ENCODE data around the gene ASB13.

ASB13 gene, protein sequence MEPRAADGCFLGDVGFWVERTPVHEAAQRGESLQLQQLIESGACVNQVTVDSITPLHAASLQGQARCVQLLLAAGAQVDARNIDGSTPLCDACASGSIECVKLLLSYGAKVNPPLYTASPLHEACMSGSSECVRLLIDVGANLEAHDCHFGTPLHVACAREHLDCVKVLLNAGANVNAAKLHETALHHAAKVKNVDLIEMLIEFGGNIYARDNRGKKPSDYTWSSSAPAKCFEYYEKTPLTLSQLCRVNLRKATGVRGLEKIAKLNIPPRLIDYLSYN

DNA sequence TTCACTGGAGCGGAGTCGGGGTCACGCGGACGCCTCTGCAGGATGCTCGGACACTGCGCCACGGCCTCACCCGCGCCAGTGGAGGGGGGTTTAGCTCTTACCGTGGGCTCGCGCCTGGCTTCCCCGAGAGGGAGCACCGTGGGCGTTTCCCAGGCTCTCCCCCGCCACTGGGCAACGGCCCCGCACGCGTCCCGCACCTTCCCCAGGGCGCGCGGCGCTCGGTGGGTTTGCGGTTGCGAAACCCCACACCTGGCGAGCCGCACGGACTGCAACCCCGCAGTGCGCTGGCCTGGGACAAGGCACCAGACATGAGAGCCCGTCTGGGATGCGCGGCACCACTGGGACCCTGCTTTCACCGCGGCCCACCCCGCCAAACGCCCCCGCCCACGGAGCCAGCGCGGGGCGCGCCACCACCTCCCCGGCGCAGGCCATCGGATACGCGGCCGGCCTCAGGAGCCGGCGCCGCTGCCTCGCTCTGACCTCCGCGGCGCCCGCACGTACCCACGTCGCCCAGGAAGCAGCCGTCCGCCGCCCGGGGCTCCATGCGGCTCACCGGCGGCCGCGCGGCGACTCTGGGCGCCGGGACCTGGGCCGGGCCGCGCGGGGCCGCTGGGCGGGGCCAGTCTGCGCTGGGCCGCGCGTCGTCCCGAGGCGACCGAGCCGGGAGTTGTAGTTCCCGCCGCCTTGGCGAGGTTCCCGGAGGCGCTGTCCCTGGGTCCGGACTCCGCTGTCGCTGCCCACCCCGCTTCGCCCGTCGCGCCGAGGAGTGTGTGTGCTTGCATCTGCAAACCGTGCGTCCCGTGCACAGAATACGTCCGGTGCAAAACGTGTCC lies at the start of gene ASB13:
TSS of gene ASB13 (minus strand) at position 588 of the 833 bp plus-strand sequence. CDS start at position 544, 44 bp downstream.
- peak in 1 of 2 donors; percentile 21 for DNase-seq (ENCODE audit: low read depth in 2 of 2)

DNA sequence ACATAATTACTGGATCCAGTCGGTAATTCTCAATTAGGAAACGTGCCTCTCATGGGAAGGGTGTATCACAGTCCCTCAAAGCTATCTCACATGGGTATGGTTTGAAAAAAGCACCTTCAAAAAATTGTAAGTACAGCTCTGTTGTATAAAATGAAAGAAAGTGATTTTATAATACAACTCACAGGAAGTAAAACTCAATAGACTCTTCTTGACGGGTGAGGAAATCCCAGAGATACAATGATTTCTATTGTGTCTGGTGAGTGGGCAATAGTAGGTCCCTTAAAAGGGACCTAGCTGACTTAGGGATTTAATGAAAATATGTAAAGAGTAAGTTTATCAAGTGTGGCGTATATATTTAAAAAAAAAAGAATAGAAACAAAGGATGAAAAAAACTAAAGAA lies 45.2 kb upstream of the ASB13 start:
- DNase-seq (ENCODE audit: low read depth in 2 of 2) = no peak

DNA sequence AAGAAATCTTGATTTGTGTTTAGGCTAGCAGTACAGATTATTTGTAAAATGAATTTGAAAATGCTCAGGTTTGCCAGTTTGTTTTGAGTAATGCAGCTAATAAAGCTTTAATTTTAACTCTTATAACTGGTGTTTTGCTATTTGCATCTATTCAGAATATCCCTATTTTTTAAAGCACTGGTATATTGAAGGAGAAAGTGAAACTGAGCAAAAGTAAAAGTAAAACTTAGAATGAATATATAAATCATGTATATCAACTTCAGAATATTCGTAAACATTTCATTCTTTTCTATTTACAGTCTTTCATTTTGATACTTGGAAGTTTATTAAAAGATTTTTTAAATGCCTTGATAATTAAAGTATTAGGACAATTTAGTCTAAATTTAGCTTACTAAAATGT lies 44.5 kb upstream of the ASB13 start:
- no peak for DNase-seq (ENCODE audit: low read depth in 2 of 2)

DNA sequence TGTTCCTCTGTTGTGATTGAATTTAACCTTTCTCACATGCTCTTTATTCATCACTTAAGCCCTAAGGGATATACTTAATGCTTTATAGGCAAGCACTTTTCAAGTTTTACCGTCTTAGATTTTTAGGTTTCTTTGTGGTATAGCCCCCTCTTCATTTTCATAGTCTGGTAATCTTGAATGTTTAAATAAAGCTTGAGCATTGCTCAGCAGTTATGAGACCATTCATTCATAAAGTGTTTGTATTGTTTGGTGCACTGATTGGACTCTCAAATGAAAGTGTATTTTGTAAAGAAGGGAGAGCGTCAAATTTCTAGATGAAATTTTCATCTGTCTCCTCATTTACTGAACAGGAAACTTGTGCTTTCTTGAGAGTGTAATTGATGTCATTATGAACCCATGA lies 43.5 kb upstream of the ASB13 start:
- no peak for DNase-seq (ENCODE audit: low read depth in 2 of 2)

DNA sequence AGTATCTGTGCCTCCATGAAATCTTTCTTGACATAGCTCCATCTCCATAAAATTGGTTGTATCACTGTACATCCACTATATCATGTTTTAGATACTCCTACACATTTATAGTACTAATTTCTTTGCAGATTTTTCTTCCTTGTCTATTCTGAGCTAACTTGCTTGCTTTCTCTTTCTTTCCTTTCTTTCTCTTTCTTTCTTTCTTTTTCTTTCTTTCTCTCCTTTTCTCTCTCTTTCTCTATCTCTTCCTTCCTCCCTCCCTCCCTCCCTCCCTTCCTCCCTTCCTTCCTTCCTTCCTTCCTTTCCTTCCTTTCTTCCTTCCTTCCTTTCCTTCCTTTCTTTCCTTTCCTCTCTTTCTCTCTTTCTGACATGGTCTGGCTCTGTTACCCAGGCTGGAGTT lies 42.0 kb upstream of the ASB13 start:
- DNase-seq (ENCODE audit: low read depth in 2 of 2) = no peak

DNA sequence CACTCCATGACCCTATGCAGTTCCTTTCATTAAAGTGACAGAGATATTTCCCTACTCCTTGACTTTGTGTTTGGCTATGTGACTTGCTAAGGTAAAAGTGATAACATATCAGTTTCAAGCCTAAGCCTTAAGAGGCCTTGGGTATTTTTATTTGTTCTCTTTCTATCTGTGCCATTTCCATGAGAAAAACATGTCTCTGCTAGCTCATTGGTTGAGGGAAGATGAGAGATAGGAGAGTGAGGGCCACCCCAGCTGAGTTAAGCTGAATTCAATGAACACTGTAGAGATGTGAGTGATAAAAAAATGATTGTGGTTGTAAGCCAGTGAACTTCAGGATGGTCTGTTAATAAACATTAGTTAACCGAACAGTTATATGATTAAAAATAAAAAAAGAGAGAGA lies 31.7 kb upstream of the ASB13 start:
- no peak for DNase-seq (ENCODE audit: low read depth in 2 of 2)

DNA sequence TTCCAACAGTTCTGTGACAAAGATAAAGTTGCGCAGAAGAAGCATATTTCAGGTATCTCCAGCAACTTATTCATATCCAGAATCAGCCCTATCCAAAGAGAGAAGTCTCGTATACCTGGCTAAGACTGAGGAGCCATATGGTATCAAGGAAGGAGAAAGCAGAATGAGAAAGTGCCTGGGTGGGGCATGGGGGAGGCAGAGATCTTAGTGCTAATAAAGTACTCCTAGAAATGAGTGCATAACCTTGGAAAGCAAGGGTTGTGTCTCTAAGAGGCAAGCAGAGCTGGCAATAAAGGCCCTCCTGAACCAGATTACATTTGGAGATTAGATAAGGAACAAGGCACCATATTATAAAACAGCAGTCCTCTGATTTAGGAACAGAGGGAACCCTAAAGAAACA lies 30.9 kb upstream of the ASB13 start:
- DNase-seq (ENCODE audit: low read depth in 2 of 2) = no peak

DNA sequence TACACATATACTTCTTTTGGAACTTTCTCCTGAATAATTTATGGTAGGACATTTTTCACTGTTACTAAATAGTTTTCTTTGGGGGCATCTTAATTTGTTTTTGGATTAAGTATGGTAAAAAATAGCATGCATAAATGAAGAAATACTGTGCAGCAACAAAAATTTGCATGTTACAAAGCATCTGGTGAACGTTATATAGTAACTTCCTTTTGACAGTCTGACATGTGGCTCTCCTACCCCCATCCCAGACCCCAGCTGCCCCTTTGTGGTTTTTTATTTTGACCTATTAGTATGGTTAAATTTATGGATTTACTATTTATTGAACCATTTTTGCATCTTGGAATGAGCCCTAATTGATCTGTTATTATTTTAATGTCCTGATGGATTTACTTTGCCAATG lies 28.2 kb upstream of the ASB13 start:
- DNase-seq (ENCODE audit: low read depth in 2 of 2) = no peak

DNA sequence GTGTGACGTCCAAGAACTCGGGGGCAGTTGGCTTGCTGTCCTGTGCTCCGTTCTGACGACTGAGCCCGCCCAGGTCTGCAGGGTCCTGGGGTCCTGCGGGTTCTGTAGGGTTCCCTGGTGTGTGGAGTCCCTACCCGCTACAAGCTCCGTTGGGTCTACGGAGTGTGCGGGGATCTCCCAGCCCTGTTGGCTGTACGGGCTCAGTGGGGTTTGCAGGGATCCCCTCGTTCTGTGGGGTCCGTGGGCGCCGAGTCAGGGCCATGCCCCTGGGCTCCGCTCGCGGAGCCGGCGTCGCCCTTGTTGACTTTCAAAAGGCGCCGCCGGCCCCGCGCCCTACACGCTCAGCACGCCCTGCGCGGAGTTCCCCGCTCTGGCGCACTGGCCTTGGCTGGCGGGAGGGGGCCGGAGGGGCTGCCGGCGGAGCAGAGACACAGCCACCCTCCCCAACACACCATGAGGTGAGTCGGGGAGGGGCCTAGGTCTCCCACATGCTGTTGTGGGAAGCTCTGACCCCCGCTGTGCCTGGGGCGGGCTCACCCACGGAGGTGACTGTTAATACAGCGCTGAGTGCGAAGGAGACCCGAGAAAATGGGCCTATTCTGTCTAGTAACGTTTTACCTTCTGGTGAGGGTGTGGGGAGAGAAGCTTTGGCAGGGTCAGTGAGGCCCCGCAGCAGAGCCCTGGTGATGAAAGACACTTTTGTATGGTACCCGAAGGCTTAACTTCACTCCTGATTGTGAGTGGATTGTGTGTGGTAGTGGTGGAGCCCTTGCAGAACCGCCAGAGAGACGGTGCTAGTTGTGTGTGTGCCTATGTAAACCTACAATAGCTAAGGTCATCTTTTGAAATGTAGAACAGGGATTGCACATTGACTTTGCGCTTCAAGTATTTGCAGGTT lies 26.3 kb upstream of the ASB13 start:
- DNase-seq (ENCODE audit: low read depth in 2 of 2) = peak; percentile 57 to 77

DNA sequence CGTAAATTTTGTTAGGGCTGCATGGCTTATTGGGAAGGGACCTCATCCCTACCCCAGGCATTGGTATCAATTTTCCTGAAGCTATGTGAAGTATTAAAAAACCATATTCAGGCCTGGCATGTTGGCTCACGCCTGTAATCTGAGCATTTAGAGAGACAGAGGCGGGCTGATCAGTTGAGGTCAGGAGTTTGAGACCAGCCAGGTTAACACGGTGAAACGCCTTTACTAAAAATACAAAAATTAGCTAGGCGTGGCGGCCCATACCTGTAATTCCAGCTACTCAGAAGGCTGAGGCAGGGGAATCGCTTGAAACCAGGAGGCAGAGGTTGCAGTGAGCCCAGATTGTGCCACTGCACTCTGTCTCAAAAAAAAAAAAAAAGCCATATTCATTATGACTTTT lies 25.4 kb upstream of the ASB13 start:
- no peak for DNase-seq (ENCODE audit: low read depth in 2 of 2)

DNA sequence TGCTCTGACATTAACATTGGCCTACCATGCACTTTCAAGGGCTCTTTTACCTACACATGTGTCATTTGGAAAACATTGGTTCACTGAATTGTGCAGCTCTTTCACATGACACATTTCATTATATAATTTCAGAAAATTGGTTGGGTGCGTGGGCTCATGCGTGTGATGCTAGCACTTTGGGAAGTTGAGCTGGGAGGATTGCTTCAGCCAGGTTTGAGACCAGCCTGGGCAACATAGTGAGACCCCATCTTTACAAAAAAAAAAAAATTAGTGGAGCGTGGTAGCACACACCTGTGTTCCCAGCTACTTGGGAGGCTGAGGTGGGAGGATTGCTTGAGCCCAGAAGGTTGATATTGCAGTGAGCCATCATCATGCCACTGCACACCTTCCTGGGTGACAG lies 22.2 kb upstream of the ASB13 start:
- no peak for DNase-seq (ENCODE audit: low read depth in 2 of 2)

DNA sequence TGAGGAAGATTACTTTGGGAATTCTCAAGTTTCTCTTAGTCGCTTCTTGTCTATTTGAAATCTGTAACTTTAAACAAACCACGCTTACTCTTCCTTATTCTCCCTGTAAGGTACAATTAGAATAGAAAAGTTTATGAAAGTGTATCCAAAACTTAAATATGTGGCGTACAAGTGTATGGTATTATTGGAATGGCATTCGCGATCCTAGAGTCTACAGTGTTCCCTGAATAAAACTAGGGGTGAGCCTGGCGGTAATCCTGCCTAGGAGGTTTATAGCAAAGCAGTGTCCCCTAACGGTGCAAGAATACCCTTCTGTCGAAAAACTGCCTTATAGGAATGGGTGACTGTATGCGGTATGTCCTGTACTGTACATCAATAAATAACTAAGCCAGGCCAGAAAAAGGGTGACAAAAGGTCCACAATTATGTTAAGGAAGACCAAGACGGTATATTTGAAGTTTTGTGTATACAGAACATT lies 19.4 kb upstream of the ASB13 start:
- no peak for DNase-seq (ENCODE audit: low read depth in 2 of 2)

DNA sequence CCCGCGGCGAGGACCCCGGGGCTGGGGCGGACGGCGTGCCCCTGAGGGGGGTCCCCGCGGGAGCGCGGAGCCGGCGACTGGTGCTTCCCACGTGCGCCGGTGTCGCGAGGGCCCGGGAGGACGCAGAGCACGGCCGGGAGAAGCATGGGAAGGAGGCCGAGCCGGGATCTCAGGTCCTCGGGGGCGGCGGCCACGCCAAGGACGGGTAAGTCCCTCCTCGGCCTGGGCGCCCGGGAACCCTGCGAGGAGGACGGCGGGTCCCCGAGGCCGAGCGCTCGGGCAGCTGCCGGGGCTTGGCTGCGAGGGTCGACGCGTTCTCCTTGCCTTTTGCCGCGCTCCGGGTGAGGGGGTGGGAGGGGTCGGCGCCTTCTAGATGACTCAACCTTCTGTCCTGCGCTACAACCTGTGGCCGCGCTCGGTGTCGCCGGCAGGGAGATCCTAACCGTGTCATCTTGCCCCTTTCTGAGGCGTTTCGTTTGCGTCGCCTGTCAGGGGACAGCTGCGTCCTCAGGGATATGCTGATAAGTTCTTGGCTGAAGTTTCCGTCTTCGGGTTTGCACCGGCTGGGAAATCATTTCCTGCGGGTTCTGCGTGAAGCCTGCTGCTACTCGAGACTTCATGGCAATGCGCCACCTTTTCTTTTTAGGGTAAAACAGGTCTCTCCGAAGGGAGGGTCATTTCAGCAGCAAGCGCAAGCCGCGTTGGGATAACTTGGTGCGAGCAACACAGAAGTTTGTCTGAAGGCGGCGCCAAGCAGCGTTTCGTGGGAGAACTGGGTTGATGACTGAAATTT lies 18.8 kb upstream of the ASB13 start:
- DNase-seq (ENCODE audit: low read depth in 2 of 2) = peak; percentile 52 to 60

DNA sequence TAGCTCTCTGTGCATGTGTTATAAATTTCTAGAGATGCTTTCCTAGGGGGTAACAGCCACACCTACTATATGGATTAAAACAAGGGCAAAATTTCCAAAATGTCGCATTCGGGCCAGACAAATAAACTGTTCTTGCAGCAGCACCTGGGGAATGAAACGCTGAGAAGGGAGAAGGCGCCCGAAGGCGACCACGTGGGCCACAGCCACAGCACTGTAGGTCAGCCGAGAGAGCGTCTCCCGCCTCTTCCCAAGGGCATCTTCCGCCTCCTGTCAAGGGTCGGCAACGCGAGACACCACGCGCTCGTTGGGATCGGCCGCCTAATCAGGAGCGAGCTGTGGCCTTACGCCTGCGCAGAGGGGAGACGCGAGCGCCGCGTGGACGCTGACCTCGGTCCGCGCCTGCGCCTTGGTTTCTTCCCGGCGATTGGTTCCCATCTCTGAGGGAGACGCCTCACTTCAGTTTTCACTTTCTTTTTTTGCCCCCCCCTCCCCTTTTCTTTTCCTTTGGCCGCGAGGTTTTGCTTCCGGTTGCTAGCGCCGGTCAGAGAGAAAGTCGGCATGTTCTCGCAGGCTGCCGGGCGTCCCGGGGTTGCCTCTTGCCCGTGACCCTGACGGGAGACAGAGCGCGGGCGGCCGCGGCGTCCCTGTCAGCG lies 18.0 kb upstream of the ASB13 start, which contains the start of gene TASOR2:
TSS of gene TASOR2 (plus strand) at position 521 of the 653 bp plus-strand sequence. CDS start 35,805 bp downstream, outside the sequence.
- peak; percentile 94 to 98 for DNase-seq (ENCODE audit: low read depth in 2 of 2)

DNA sequence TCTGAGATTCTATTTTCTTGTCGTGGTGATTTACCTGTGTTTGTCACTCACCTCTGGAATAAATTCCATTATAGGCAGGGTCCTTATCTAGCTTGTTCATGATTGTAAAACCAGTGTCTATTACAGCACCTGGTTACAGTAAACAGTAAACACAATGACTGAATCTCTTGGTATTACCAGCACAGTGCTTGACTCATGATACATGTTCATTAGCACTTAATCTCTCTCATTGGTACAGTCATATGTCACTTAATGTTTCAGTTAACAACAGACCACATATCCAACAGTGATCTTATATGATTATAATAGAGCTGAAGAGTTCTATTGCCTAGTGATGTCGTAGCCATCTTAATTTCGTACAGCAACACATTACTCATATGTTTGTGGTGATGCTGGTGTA lies 16.7 kb upstream of the ASB13 start:
- no peak for DNase-seq (ENCODE audit: low read depth in 2 of 2)

DNA sequence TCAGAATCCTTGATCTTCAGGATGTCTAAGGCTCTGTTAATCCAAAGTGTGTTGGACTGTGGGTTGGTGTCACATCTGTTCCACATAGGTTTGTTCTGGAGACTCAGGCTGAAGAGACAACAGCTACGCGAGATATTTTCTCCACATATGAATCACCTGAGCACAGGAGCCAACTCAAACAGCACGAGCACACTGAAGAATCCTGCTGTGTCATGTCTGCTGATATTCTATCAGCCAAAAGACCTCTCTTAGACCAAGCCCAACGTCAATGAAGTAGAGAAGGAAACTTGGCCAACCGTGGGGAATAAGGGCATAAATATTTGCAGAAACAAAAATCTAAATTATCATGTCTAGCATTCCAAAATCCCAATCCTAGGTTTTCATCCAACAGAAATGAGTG lies 15.5 kb upstream of the ASB13 start:
- no peak for DNase-seq (ENCODE audit: low read depth in 2 of 2)

DNA sequence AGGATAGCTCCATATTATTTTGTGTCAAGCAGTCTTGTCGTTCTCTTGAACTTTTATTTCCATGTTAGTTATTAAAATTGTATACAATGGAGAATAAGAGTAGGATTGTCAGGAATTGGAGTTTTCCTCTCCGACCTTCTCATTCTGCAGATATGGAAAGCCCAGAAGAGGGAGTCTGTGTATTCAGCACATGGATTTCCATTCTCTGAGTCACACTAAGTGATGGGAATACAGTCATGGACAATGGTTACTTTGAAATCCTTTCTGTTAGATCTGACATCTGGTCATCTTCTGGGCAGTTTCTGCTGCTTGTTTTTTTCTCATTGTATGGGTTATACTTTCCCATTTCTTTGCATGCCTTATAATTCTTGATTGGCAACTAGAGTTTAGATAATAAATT lies 13.2 kb upstream of the ASB13 start:
- DNase-seq (ENCODE audit: low read depth in 2 of 2) = no peak

DNA sequence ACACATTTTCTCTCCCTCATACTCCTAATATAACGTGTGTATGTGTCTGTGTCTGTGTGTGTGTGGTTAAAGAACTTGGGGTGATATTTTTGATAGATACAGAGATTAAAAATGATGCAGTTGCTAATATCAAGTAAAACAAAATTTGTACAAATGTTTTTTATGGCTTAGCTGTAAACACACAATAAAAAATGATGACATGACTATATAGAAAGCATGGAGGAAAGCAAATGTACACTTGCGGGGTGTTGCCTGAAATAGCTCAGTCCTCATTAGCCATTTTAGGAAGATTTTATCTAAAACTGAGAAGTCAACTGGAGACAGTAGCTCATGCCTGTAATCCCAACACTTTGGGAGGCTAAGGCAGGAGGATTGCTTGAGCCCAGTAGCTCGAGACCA lies 12.6 kb upstream of the ASB13 start:
- DNase-seq (ENCODE audit: low read depth in 2 of 2) = no peak

DNA sequence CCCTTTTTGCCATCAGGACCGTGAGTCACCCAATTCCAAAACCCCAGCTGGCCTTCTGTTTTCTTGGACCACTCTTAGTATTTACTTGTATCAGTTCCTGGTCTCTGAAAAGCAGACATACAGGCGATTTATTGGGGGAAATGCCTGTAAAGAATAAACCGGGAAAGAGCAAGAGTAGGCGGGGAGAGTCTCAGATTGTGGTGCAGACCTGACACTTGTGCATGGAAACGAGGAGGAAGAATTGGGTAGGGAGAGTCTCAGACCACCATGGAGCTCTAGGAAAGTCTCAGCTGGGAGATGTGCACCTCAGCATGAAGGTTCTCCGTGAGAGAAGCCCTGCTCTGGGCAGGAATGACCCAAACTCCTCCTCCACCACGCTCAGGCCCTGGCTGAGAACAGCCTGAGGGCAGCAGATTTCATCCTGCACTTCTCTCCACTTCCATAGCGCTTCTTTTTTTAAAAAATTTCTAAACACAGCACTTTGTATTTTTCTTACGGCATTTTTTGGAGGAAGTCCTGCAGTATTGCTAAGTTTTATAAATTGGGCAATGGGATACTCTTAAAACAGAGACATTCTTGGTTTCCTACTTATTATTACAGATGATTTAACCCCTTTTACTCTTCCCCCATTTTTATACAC lies 12.1 kb upstream of the ASB13 start:
- DNase-seq (ENCODE audit: low read depth in 2 of 2) = no peak

Data from stimulated activated CD8-positive, alpha-beta memory T cell treated with anti-CD3 and anti-CD28 coated beads, Interleukin-7, amount 100 ng/mL, for 4 hours (primary cell).